OCI-LY7 (cell line): Measurements from ENCODE around the gene COL11A2. TPM values are rescaled to one million over a fixed set of nuclear protein-coding genes. Genes with fewer than 3 reads are reported as not detected.

Experiments
- BruUV-seq: library from RNA; stranded (reverse); fragments of 400-500 nt; replicated peaks from 2 replicates; lab custom pipeline; 2021; lab: Mats Ljungman, UMichigan
- CTCF ChIA-PET: fragments of 300-600 bp; sonication (Branson Sonifier 250); formaldehyde crosslinking; loops from one replicate; lab custom pipeline; 2022; ENCODE audit warnings: antibody characterized with exemption; ENCODE audit not compliant: unreplicated experiment; lab: Charles Lee
- POLR2A ChIA-PET: fragments of 300-600 bp; sonication (Branson Sonifier 250); formaldehyde crosslinking; loops from one replicate; lab custom pipeline; 2022; ENCODE audit warnings: antibody characterized with exemption; lab: Charles Lee
- DNase-seq: peaks from one replicate; pipeline ENCODE4 v3.0.0-alpha.2; 2015; ENCODE audit warnings: low spot score
- H2AFZ ChIP-seq: fragments of 200-600 bp; sonication (generic), shearing (Covaris generic); 2 replicates; pipeline ENCODE4 v1.6.1; 2014; ENCODE audit warnings: mild to moderate bottlenecking, antibody characterized with exemption, low read length, moderate library complexity
- H3K27ac ChIP-seq: fragments of 200-600 bp; sonication (generic); 2 replicates; pipeline ENCODE4 v1.5.1; 2014; ENCODE audit warnings: mixed run types, low read depth, mild to moderate bottlenecking, moderate library complexity, low read length, inconsistent platforms; ENCODE audit not compliant: poor library complexity, severe bottlenecking
- H3K36me3 ChIP-seq: fragments of 200-600 bp; sonication (generic); 2 replicates; pipeline ENCODE4 v1.6.1; 2014; ENCODE audit warnings: mild to moderate bottlenecking, antibody characterized with exemption, low read length, moderate library complexity, mixed read lengths; ENCODE audit not compliant: insufficient read depth
- H3K4me1 ChIP-seq: fragments of 200-600 bp; sonication (generic); 2 replicates; pipeline ENCODE4 v1.5.1; 2014; ENCODE audit warnings: mild to moderate bottlenecking, low read length; ENCODE audit not compliant: insufficient read depth, poor library complexity, severe bottlenecking
- H3K4me2 ChIP-seq: fragments of 200-600 bp; sonication (generic); 2 replicates; pipeline ENCODE4 v1.6.1; 2014; ENCODE audit warnings: mild to moderate bottlenecking, low read length
- H3K4me3 ChIP-seq: fragments of 200-600 bp; sonication (generic); 2 replicates; pipeline ENCODE4 v1.5.1; 2014; ENCODE audit warnings: mild to moderate bottlenecking, low read depth, low read length; ENCODE audit not compliant: poor library complexity, severe bottlenecking
- H3K79me2 ChIP-seq: fragments of 200-600 bp; sonication (generic); 2 replicates; pipeline ENCODE4 v1.6.1; 2016; ENCODE audit warnings: low read depth, mild to moderate bottlenecking, low read length, moderate library complexity, mixed read lengths; ENCODE audit not compliant: insufficient read depth
- H3K9me2 ChIP-seq: fragments of 200-600 bp; sonication (generic); 2 replicates; pipeline ENCODE4 v1.6.1; 2016; ENCODE audit warnings: mild to moderate bottlenecking, low read length, mixed read lengths; ENCODE audit not compliant: insufficient read depth
- H3K9me3 ChIP-seq: fragments of 200-600 bp; sonication (generic); 2 replicates; pipeline ENCODE4 v1.6.1; 2014; ENCODE audit warnings: mild to moderate bottlenecking, mixed run types, low read length, mixed read lengths
- H4K20me1 ChIP-seq: fragments of 200-600 bp; sonication (generic); 2 replicates; pipeline ENCODE4 v1.6.1; 2014; ENCODE audit warnings: mild to moderate bottlenecking, antibody characterized with exemption, low read length, moderate library complexity, mixed read lengths; ENCODE audit not compliant: insufficient read depth
- CTCF ChIP-seq: fragments of 200-600 bp; sonication (generic); conservative IDR thresholded peaks from 2 replicates; pipeline ENCODE4 v1.5.1; 2014; ENCODE audit warnings: mild to moderate bottlenecking, antibody characterized with exemption, low read length, moderate library complexity, mixed read lengths
- EZH2phosphoT487 ChIP-seq: fragments of 200-600 bp; sonication (generic); IDR thresholded peaks from 2 replicates; pipeline ENCODE4 v1.6.1; 2018; ENCODE audit warnings: low read depth, borderline replicate concordance, mild to moderate bottlenecking, mixed run types, antibody characterized with exemption, low read length, moderate library complexity, mixed read lengths
- intact Hi-C: fragments of 100-400 bp; cut with micrococcal nuclease; formaldehyde crosslinking; loops from one replicate; pipeline ENCODE4 v1.10.0; 2022; ENCODE audit not compliant: unreplicated experiment
- total RNA-seq, 2 experiments: library from RNA; depleted of rRNA in 1 of 2; stranded (reverse); fragments of >200 nt in 1 of 2; shearing (Covaris generic) in 1 of 2; gene quantifications; 2 replicates each; pipeline ENCODE4 v1.2.3, GENCODE V29; 2014 to 2022

The COL11A2 gene
- total RNA-seq, 2 experiments from 2014 or later = 4.5 to 5.2 TPM

- H3K4me1 ChIP-seq = peaks cover 10% of the 10 kb centered on the region
- CTCF ChIA-PET = no interaction called here
Observed at GRCh38 chr6:33215271-33216116, 23.2 kb upstream of the COL11A2 start.

GRCh38 chr6:33213989-33214335, 21.7 kb upstream of the COL11A2 start:
- ChIA-PET POLR2A (no interaction called here), CTCF (no interaction called here)
- Histone ChIP-seq H3K4me2 (no peak overlapping the region), H3K4me1 (peaks cover 14% of the 10 kb centered on the region), H3K27ac (no peak overlapping the region), H3K4me3 (no peak overlapping the region), H3K9me3 (no peaks in the 10 kb centered on the region), H4K20me1 (no peaks in the 10 kb centered on the region), H2AFZ (no peak overlapping the region), H3K36me3 (peaks cover 8% of the 10 kb centered on the region; the same call in 1 of the 2 replicates), H3K79me2 (peaks cover 5% of the 10 kb centered on the region; the same call in 1 of the 2 replicates), H3K9me2 (no peaks in the 10 kb centered on the region)
- TF ChIP-seq EZH2phosphoT487 (no peak), CTCF (no peak)
- no peak for DNase-seq
- no TSS peak for BruUV-seq
- intact Hi-C loops = no loop called here

More at GRCh38 chr6:33215271-33216116, 23.2 kb upstream of the COL11A2 start:
- Histone ChIP-seq H3K36me3 (0 out of 2 replicates have a peak, but pooled peaks cover 2% of the 10 kb centered on the region), H3K27ac (no peak overlapping the region), H3K9me3 (no peaks in the 10 kb centered on the region), H3K4me2 (no peak overlapping the region), H2AFZ (no peak overlapping the region), H3K4me3 (no peak overlapping the region), H3K79me2 (no peaks in the 10 kb centered on the region), H4K20me1 (no peaks in the 10 kb centered on the region), H3K9me2 (no peaks in the 10 kb centered on the region)
- intact Hi-C loops = no loop called here
- DNase-seq = no peak
- no TSS peak for BruUV-seq
- POLR2A ChIA-PET = no interaction called here
- TF ChIP-seq EZH2phosphoT487 (no peak), CTCF (no peak)
